Measurements from ENCODE around the gene EXOC4.

The EXOC4 gene

GRCh38 chr7:134071355-134072331 is 818.8 kb downstream of the EXOC4 start:
- TF ChIP-seq ZNF274 (IDR thresholded peaks at IDR 0.05; ENCODE audit: low read length) (no peak), ZNF274 (tag by site-specific recombination; IDR thresholded peaks at IDR 0.05; ENCODE audit: borderline replicate concordance) (no peak), PATZ1 (tag by site-specific recombination; IDR thresholded peaks at IDR 0.05) (no peak), ZNF580 (tag by site-specific recombination; IDR thresholded peaks at IDR 0.05) (no peak), ZNF248 (tag by site-specific recombination; IDR thresholded peaks at IDR 0.05) (no peak), TSHZ1 (tag by site-specific recombination; IDR thresholded peaks at IDR 0.05; ENCODE audit: borderline replicate concordance) (no peak), ZFP3 (tag by site-specific recombination; IDR thresholded peaks at IDR 0.05; ENCODE audit: low read depth) (no peak), SALL2 (tag by site-specific recombination; IDR thresholded peaks at IDR 0.05; ENCODE audit: borderline replicate concordance) (no peak), GFI1B (tag by site-specific recombination; IDR thresholded peaks at IDR 0.05) (no peak)
- Histone ChIP-seq H3K9me3 (ENCODE audit: control insufficient read depth, insufficient read depth, low read depth, low read length) (no peaks in the 10 kb centered on the region), H3K4me1 (ENCODE audit: control insufficient read depth, insufficient read depth, low read length) (no peaks in the 10 kb centered on the region), H3K36me3 (ENCODE audit: control insufficient read depth in 2 of 2, insufficient read depth in 1 of 2, low read length in 2 of 2) (no peaks in the 10 kb centered on the region), H3K4me3 (ENCODE audit: low read depth, low read length) (no peak overlapping the region), H3K27ac (ENCODE audit: extremely low read depth, low read depth, low read length) (no peak overlapping the region)
- ChIA-PET CTCF (interaction anchor here (0.7 kb wide), 1 partner anchor 72 kb away, joined by 3 read pairs; no protein-coding TSS in a partner anchor), POLR2A (no interaction called here)

- no peak overlapping the region for H3K4me3 ChIP-seq (ENCODE audit: low read depth, low read length)
- TF ChIP-seq ZNF704 (tag by site-specific recombination; IDR thresholded peaks at IDR 0.05) (no peak), ZNF692 (tag by site-specific recombination; IDR thresholded peaks at IDR 0.05) (no peak), KLF10 (tag by site-specific recombination; IDR thresholded peaks at IDR 0.05) (no peak), ZNF341 (tag by site-specific recombination; IDR thresholded peaks at IDR 0.05; ENCODE audit: low read depth) (no peak), ZBTB17 (tag by site-specific recombination; IDR thresholded peaks at IDR 0.05) (no peak), ZSCAN5A (tag by site-specific recombination; IDR thresholded peaks at IDR 0.05) (no peak), ZNF37A (tag by site-specific recombination; IDR thresholded peaks at IDR 0.05) (no peak), INSM2 (tag by site-specific recombination; IDR thresholded peaks at IDR 0.05) (no peak), BCL11A (tag by site-specific recombination; IDR thresholded peaks at IDR 0.05; ENCODE audit: low read depth) (no peak)
- H3K27ac ChIP-seq (ENCODE audit: extremely low read depth, low read depth, low read length): no peak overlapping the region
- H3K4me1 ChIP-seq (ENCODE audit: control insufficient read depth, insufficient read depth, low read length): no peaks in the 10 kb centered on the region
- POLR2A ChIA-PET: no interaction called here
- CTCF ChIA-PET: interaction anchor here (0.6 kb wide), 1 partner anchor 25 kb away, joined by 3 read pairs; no protein-coding TSS in a partner anchor
- H3K9me3 ChIP-seq (ENCODE audit: control insufficient read depth, insufficient read depth, low read depth, low read length): no peaks in the 10 kb centered on the region
- H3K36me3 ChIP-seq (ENCODE audit: control insufficient read depth in 2 of 2, insufficient read depth in 1 of 2, low read length in 2 of 2): no peaks in the 10 kb centered on the region
These were observed 820.4 kb downstream of the EXOC4 start for GRCh38 chr7:134073276-134073675.
